ENCODE data around the gene MAFG. TPM values are rescaled to one million over a fixed set of nuclear protein-coding genes. Genes with fewer than 3 reads are reported as not detected.

The MAFG gene
- total RNA-seq, 1 experiment from 2014 or later, result 22.9 TPM

DNA sequence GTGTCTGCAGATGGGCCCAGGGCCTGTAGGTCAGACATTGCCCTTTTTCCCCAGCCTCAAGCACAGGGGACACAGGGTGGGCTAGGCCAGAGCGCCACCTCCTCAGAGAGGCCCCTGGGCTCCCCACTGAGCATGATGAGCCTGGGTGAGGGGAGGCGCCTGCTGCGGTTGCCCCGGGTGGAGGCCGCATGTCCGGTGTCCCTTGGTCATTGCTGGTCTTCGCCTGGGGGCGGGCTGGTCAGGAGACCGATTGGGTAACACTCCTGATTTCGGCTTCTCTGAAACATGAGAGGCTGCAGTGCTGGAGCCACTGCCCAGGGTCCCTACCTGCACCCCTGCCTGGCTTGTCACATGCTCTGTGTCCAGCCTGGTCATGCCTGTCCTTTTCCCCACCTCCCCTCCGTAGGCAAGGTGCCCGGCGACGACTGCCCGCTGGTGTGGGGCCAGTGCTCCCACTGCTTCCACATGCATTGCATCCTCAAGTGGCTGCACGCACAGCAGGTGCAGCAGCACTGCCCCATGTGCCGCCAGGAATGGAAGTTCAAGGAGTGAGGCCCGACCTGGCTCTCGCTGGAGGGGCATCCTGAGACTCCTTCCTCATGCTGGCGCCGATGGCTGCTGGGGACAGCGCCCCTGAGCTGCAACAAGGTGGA is 27.9 kb downstream of the MAFG start:
- Histone ChIP-seq H3K4me1 (ENCODE audit: insufficient read depth, low read length) (peaks cover 34% of the 10 kb centered on the region), H3K9me2 (replicated peaks; ENCODE audit: low read length) (no peaks in the 10 kb centered on the region), H3K79me2 (ENCODE audit: low read length) (peaks cover 19% of the 10 kb centered on the region), H3K27ac (ENCODE audit: low read length) (peak overlapping the region; percentile 100), H2AFZ (ENCODE audit: low read length) (no peak overlapping the region), H3K36me3 (ENCODE audit: low read depth, low read length) (peaks cover 12% of the 10 kb centered on the region), H3F3A (ENCODE audit: low read length, unreplicated experiment) (peaks cover 18% of the 10 kb centered on the region), H4K20me1 (ENCODE audit: low read length) (no peaks in the 10 kb centered on the region), H3K27me3 (ENCODE audit: low read length) (no peaks in the 10 kb centered on the region), H3K9me3 (ENCODE audit: low read length) (no peaks in the 10 kb centered on the region), H3K4me2 (ENCODE audit: low read length) (peak overlapping the region; percentile 84), H3K4me3 (ENCODE audit: low read length) (peak overlapping the region; percentile 43; the same call in 1 of the 2 replicates), H3K9ac (ENCODE audit: low read length) (peak overlapping the region; percentile 88)
- TF ChIP-seq EZH2phosphoT487 (IDR thresholded peaks at IDR 0.05; ENCODE audit: borderline replicate concordance, low read length) (no peak), EZH2 (IDR thresholded peaks at IDR 0.05; ENCODE audit: low read length, unreplicated experiment) (no peak)
- TF ChIP-seq, protein P1, sequence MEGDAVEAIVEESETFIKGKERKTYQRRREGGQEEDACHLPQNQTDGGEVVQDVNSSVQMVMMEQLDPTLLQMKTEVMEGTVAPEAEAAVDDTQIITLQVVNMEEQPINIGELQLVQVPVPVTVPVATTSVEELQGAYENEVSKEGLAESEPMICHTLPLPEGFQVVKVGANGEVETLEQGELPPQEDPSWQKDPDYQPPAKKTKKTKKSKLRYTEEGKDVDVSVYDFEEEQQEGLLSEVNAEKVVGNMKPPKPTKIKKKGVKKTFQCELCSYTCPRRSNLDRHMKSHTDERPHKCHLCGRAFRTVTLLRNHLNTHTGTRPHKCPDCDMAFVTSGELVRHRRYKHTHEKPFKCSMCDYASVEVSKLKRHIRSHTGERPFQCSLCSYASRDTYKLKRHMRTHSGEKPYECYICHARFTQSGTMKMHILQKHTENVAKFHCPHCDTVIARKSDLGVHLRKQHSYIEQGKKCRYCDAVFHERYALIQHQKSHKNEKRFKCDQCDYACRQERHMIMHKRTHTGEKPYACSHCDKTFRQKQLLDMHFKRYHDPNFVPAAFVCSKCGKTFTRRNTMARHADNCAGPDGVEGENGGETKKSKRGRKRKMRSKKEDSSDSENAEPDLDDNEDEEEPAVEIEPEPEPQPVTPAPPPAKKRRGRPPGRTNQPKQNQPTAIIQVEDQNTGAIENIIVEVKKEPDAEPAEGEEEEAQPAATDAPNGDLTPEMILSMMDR (conservative IDR thresholded peaks at IDR 0.05; ENCODE audit: low read depth, low read length), result no peak
- POLR2A ChIA-PET (ENCODE audit: unreplicated experiment), result no interaction called here
- ATAC-seq (no peak), DNase-seq (no peak)
- intact Hi-C loops (cut with micrococcal nuclease), result no loop called here
- no TSS peak for BruUV-seq (replicated peaks)
- CTCF ChIA-PET, result no interaction called here

DNA sequence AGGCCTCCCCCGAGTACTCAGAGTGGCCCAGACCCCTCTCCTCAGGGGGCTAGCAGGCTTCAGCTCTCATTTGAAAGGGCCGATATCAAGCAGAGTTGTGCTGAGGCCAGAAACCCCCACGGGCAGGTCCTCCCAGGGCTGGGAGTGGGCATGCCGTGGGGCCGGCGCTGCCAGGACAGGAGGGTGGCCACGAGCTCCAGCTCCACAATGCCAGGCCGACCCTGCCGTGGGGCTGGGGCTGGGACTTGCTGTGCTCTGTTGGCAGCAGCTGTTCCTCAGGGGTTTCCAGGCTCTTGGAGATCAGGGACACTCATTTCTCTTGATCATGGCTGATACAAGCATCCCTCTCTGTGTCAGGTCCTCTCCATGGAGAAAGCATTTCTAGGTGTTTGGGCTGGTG is 28.6 kb downstream of the MAFG start:
- ChIA-PET POLR2A (ENCODE audit: unreplicated experiment) (no interaction called here), CTCF (no interaction called here)
- ATAC-seq, result no peak
- Histone ChIP-seq H3K4me1 (ENCODE audit: insufficient read depth, low read length) (peaks cover 34% of the 10 kb centered on the region), H3K27ac (ENCODE audit: low read length) (peak overlapping the region; percentile 100), H2AFZ (ENCODE audit: low read length) (no peak overlapping the region), H3K36me3 (ENCODE audit: low read depth, low read length) (peaks cover 17% of the 10 kb centered on the region), H3K79me2 (ENCODE audit: low read length) (peaks cover 24% of the 10 kb centered on the region), H3K9me2 (replicated peaks; ENCODE audit: low read length) (no peaks in the 10 kb centered on the region), H3K4me2 (ENCODE audit: low read length) (peak overlapping the region; percentile 84), H3K9me3 (ENCODE audit: low read length) (no peaks in the 10 kb centered on the region), H4K20me1 (ENCODE audit: low read length) (no peaks in the 10 kb centered on the region), H3K9ac (ENCODE audit: low read length) (peak overlapping the region; percentile 88), H3K4me3 (ENCODE audit: low read length) (peak overlapping the region; percentile 43), H3K27me3 (ENCODE audit: low read length) (no peaks in the 10 kb centered on the region), H3F3A (ENCODE audit: low read length, unreplicated experiment) (peaks cover 18% of the 10 kb centered on the region)
- no TSS peak for BruUV-seq (replicated peaks)
- TF ChIP-seq EZH2 (IDR thresholded peaks at IDR 0.05; ENCODE audit: low read length, unreplicated experiment) (no peak), EZH2phosphoT487 (IDR thresholded peaks at IDR 0.05; ENCODE audit: borderline replicate concordance, low read length) (no peak)
- TF ChIP-seq, protein P1 (conservative IDR thresholded peaks at IDR 0.05; ENCODE audit: low read depth, low read length), result no peak
- DNase-seq, result no peak
- intact Hi-C loops (cut with micrococcal nuclease), result no loop called here
